GM23248 (cell line): ENCODE measurements around the gene ZNF534. TPM values are rescaled to one million over a fixed set of nuclear protein-coding genes. Genes with fewer than 3 reads are reported as not detected.

Source experiments
- DNase-seq: peaks from one replicate; pipeline ENCODE4 v3.0.0-alpha.2; 2015
- H2AFZ ChIP-seq: fragments of 200-600 bp; sonication (generic); 2 replicates; pipeline ENCODE4 v1.6.1; 2016; ENCODE audit warnings: antibody characterized with exemption
- H3F3A ChIP-seq: fragments of 200-600 bp; sonication (generic); 2 replicates; pipeline ENCODE4 v1.6.1; 2016; ENCODE audit warnings: mild to moderate bottlenecking, antibody characterized with exemption, mixed run types; ENCODE audit not compliant: insufficient read depth
- H3K27ac ChIP-seq: fragments of 200-600 bp; sonication (generic); 2 replicates; pipeline ENCODE4 v1.5.1; 2016; ENCODE audit warnings: mild to moderate bottlenecking
- H3K27me3 ChIP-seq: fragments of 200-600 bp; sonication (generic); replicated peaks from 2 replicates; pipeline ENCODE4 v1.6.1; 2016; ENCODE audit warnings: mild to moderate bottlenecking; ENCODE audit not compliant: insufficient read depth
- H3K36me3 ChIP-seq: fragments of 200-600 bp; sonication (generic); 2 replicates; pipeline ENCODE4 v1.6.1; 2016; ENCODE audit warnings: low read depth, mild to moderate bottlenecking
- H3K4me1 ChIP-seq: fragments of 200-600 bp; sonication (generic); 2 replicates; pipeline ENCODE4 v1.6.1; 2016; ENCODE audit warnings: mild to moderate bottlenecking; ENCODE audit not compliant: insufficient read depth
- H3K4me2 ChIP-seq: fragments of 200-600 bp; sonication (generic); one replicate; pipeline ENCODE4 v1.6.1; 2016; ENCODE audit warnings: mild to moderate bottlenecking; ENCODE audit not compliant: unreplicated experiment
- H3K4me3 ChIP-seq: fragments of 200-600 bp; sonication (generic); 2 replicates; pipeline ENCODE4 v1.5.1; 2016; ENCODE audit warnings: mild to moderate bottlenecking
- H3K79me2 ChIP-seq: fragments of 200-600 bp; sonication (generic); 2 replicates; pipeline ENCODE4 v1.6.1; 2016; ENCODE audit warnings: mild to moderate bottlenecking; ENCODE audit not compliant: insufficient read depth
- H3K9ac ChIP-seq: fragments of 200-600 bp; sonication (generic); 2 replicates; pipeline ENCODE4 v1.6.1; 2016; ENCODE audit warnings: mild to moderate bottlenecking
- H3K9me2 ChIP-seq: fragments of 200-600 bp; sonication (generic); 2 replicates; pipeline ENCODE4 v1.6.1; 2016; ENCODE audit warnings: mixed run types, mild to moderate bottlenecking, moderate library complexity; ENCODE audit not compliant: insufficient read depth
- H3K9me3 ChIP-seq: fragments of 200-600 bp; sonication (generic); one replicate; pipeline ENCODE4 v1.6.1; 2017; ENCODE audit warnings: low read depth
- H4K20me1 ChIP-seq: fragments of 200-600 bp; sonication (generic); 2 replicates; pipeline ENCODE4 v1.6.0; 2016; ENCODE audit not compliant: insufficient read depth
- EZH2 ChIP-seq: fragments of 200-600 bp; sonication (generic); IDR thresholded peaks from 2 replicates; pipeline ENCODE4 v1.6.1; 2018; ENCODE audit warnings: antibody characterized with exemption, mild to moderate bottlenecking; ENCODE audit not compliant: insufficient read depth, poor library complexity, severe bottlenecking
- EZH2phosphoT487 ChIP-seq: fragments of 200-600 bp; sonication (generic); IDR thresholded peaks from 2 replicates; pipeline ENCODE4 v1.6.1; 2018; ENCODE audit warnings: antibody characterized with exemption, moderate library complexity, mild to moderate bottlenecking, low read depth; ENCODE audit not compliant: insufficient read depth
- WGBS, 2 experiments: methylation state at CpG; one replicate each; pipeline ENCODE4 v1.1.6; 2015 to 2017; ENCODE audit warnings: low lambda C conversion rate in 2 of 2, low coverage in 1 of 2; ENCODE audit errors: missing lambda C conversion rate in 2 of 2; 5-methylcytosine and 5-hydroxymethylcytosine counted together
- in situ Hi-C: fragments of 300-500 bp; cut with MboI; formaldehyde crosslinking; loops from 2 replicates; pipeline ENCODE4 v1.15.0; 2020
- polyA plus RNA-seq: library from polyadenylated mRNA; unstranded; fragments of >200 nt; fragmentation: Nextera tagmentation; extraction: Ambion mirVana; gene quantifications from 2 replicates; pipeline ENCODE4 v1.2.1, GENCODE V29; 2016
- total RNA-seq: library from RNA; depleted of rRNA; stranded (reverse); fragments of >200 nt; shearing (Covaris generic); gene quantifications from 2 replicates; pipeline ENCODE4 v1.2.3, GENCODE V29; 2014

ZNF534 gene
- total and polyA plus RNA-seq, 2 experiments from 2014 or later, result 0.16 TPM; not detected in 1

DNA sequence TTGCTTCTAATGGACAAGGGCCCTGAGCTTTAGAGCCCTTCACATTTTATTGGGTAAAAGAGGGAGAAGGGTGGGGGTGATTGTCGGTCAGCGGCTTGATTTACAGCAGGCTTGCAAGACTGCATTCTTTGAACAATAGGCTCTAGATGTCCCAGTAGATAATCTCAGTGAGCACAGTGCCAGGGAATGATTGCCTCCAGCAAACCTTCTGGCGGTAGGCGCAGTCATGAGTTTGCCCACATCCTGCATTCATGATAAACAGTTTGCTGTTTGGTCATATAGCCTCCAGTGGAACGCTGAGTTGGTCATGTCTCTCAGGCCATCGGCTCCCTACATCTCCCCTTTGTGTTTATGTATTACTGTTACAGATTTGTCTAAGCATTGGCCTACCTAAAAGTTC is 18.7 kb upstream of the ZNF534 start:
- Histone ChIP-seq H3K27me3 (no peaks in the 10 kb centered on the region), H3K79me2 (no peaks in the 10 kb centered on the region), H2AFZ (no peak overlapping the region), H3K27ac (no peak overlapping the region), H4K20me1 (no peaks in the 10 kb centered on the region), H3F3A (no peaks in the 10 kb centered on the region), H3K9me3 (no peaks in the 10 kb centered on the region), H3K4me2 (no peak overlapping the region), H3K4me1 (no peaks in the 10 kb centered on the region), H3K9ac (no peak overlapping the region), H3K9me2 (no peaks in the 10 kb centered on the region), H3K4me3 (no peak overlapping the region), H3K36me3 (peaks cover 93% of the 10 kb centered on the region)
- TF ChIP-seq EZH2phosphoT487 (no peak), EZH2 (no peak)
- in situ Hi-C loops, result no loop called here
- DNase-seq, result no peak
- 96 to 99% methylated on average over 6 of the region's 6 CpGs for WGBS, 2 experiments

DNA sequence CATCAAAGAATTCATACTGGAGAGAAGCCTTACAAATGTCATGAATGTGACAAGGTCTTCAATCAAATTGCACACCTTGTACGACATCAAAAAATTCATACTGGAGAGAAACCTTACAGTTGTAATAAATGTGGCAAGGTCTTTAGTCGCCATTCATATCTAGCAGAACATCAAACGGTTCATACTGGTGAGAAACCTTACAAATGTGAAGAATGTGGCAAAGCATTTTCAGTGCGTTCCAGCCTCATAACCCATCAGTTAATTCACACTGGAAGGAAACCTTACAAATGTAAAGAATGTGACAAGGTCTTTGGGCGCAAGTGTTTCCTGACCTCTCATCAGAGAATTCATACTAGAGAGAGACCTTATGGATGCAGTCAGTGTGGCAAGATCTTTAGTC is 13.2 kb upstream of the ZNF534 start:
- no peak overlapping the region for H3K4me2 ChIP-seq
- no peaks in the 10 kb centered on the region for H3K27me3 ChIP-seq
- no peaks in the 10 kb centered on the region for H3K79me2 ChIP-seq
- in situ Hi-C loops, result no loop called here
- H3K4me3 ChIP-seq, result no peak overlapping the region
- no peaks in the 10 kb centered on the region for H3F3A ChIP-seq
- no peak for DNase-seq
- peaks cover 8% of the 10 kb centered on the region for H3K9me3 ChIP-seq
- peaks cover 45% of the 10 kb centered on the region for H3K36me3 ChIP-seq
- no peaks in the 10 kb centered on the region for H4K20me1 ChIP-seq
- H3K9me2 ChIP-seq, result no peaks in the 10 kb centered on the region
- WGBS, 2 experiments, result 83 to 87% methylated on average over 5 of the region's 5 CpGs
- no peaks in the 10 kb centered on the region for H3K4me1 ChIP-seq
- no peak overlapping the region for H2AFZ ChIP-seq
- no peak overlapping the region for H3K27ac ChIP-seq
- no peak for TF ChIP-seq EZH2
- no peak for TF ChIP-seq EZH2phosphoT487
- no peak overlapping the region for H3K9ac ChIP-seq

DNA sequence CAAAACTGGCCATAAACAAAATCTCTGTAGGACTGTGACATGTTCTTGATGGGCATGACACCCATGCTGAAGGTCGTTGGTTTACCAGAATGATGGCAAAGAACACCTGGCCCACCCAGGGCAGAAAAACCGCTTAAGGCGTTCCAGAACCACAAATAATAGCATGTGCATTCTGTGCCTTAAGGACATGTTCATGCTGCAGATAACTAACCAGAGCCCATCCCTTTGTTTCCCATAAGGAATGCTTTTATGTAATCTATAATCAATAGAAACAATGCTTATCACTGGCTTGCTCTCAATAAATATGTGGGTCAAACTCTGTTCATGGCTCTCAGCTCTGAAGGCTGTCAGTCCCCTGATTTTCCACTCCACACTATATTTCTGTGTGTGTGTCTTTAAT is 13.2 kb downstream of the ZNF534 start:
- DNase-seq, result no peak
- no peak overlapping the region for H3K9ac ChIP-seq
- WGBS, 2 experiments, result 3 to 12% methylated on average over 3 of the region's 3 CpGs
- no peak overlapping the region for H2AFZ ChIP-seq
- H4K20me1 ChIP-seq, result no peaks in the 10 kb centered on the region
- no peaks in the 10 kb centered on the region for H3K9me2 ChIP-seq
- H3K79me2 ChIP-seq, result no peaks in the 10 kb centered on the region
- H3K27ac ChIP-seq, result no peak overlapping the region
- no peaks in the 10 kb centered on the region for H3K27me3 ChIP-seq
- H3K4me3 ChIP-seq, result no peak overlapping the region
- no peaks in the 10 kb centered on the region for H3F3A ChIP-seq
- TF ChIP-seq EZH2phosphoT487 (no peak), EZH2 (no peak)
- H3K4me2 ChIP-seq, result no peak overlapping the region
- H3K4me1 ChIP-seq, result no peaks in the 10 kb centered on the region
- in situ Hi-C loops, result no loop called here
- H3K36me3 ChIP-seq, result no peaks in the 10 kb centered on the region
- H3K9me3 ChIP-seq, result no peaks in the 10 kb centered on the region

DNA sequence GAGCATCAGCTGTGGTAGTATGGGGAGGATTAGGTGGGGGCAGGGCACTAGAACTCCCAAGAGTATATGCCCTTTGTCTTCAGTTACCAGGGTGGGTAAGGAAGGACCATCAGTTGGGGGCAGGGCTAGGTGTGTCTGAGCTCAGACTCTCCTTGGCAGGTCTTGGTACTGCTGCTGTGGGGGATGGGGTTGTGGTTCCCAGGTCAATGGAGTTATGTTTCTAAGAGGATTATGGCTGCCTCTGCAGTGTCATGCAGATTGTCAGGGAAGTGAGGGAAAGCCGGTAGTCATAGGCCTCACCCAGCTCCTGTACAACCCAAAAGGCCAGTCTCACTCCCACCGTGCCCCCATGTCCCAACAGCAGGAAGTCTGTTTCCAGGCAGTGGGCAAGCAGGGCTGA is 15.6 kb downstream of the ZNF534 start:
- Histone ChIP-seq H3K4me1 (no peaks in the 10 kb centered on the region), H3K9ac (no peak overlapping the region), H2AFZ (no peak overlapping the region), H3K9me3 (no peaks in the 10 kb centered on the region), H4K20me1 (no peaks in the 10 kb centered on the region), H3K36me3 (no peaks in the 10 kb centered on the region), H3K9me2 (no peaks in the 10 kb centered on the region), H3K4me3 (no peak overlapping the region), H3F3A (no peaks in the 10 kb centered on the region), H3K79me2 (no peaks in the 10 kb centered on the region), H3K27ac (no peak overlapping the region), H3K4me2 (no peak overlapping the region), H3K27me3 (no peaks in the 10 kb centered on the region)
- in situ Hi-C loops, result no loop called here
- DNase-seq, result no peak
- TF ChIP-seq EZH2 (no peak), EZH2phosphoT487 (no peak)
- 18 to 25% methylated on average over 2 of the region's 2 CpGs for WGBS, 2 experiments

GRCh38 chr19:52451241-52451640 is 22.3 kb downstream of the ZNF534 start:
- Histone ChIP-seq H3K9me2 (no peaks in the 10 kb centered on the region), H2AFZ (no peak overlapping the region), H3K9ac (no peak overlapping the region), H3K4me1 (no peaks in the 10 kb centered on the region), H3K36me3 (no peaks in the 10 kb centered on the region; the same call in 1 of the 2 replicates), H3K4me3 (no peak overlapping the region), H3K79me2 (no peaks in the 10 kb centered on the region), H4K20me1 (no peaks in the 10 kb centered on the region), H3K27me3 (no peaks in the 10 kb centered on the region), H3K27ac (no peak overlapping the region), H3F3A (no peaks in the 10 kb centered on the region), H3K4me2 (no peak overlapping the region), H3K9me3 (no peaks in the 10 kb centered on the region)
- TF ChIP-seq EZH2phosphoT487 (no peak), EZH2 (no peak)
- WGBS, 2 experiments, result 49 to 56% methylated on average over 41 of the region's 41 CpGs
- in situ Hi-C loops, result no loop called here
- DNase-seq, result no peak
